GM12878 (cell line): ENCODE results near the gene SQSTM1. TPM values are rescaled to one million over a fixed set of nuclear protein-coding genes. Genes with fewer than 3 reads are reported as not detected.

Experiments
- ATAC-seq: fragments of 200-7000 bp; cut with Tn5 transposase; 3 replicates; pipeline ENCODE4 v1.9.1; 2020; ENCODE audit warnings: mild to moderate bottlenecking, moderate library complexity
- BruUV-seq: library from RNA; stranded (reverse); fragments of 400-500 nt; replicated peaks from 2 replicates; lab custom pipeline; 2021; lab: Mats Ljungman, UMichigan
- CTCF ChIA-PET: fragments of 300-600 bp; sonication (Branson Sonifier 250); formaldehyde crosslinking; extraction: SDS; loops from one replicate; lab custom pipeline; 2021; ENCODE audit warnings: inconsistent platforms; lab: Yijun Ruan, JAX
- POLR2A ChIA-PET: fragments of 350-600 bp; formaldehyde crosslinking; extraction: SDS; loops from one replicate; lab custom pipeline; 2021; ENCODE audit warnings: inconsistent platforms; lab: Charles Lee
- RAD21 ChIA-PET: fragments of 300-600 bp; sonication (Branson Sonifier 250); formaldehyde crosslinking; loops from one replicate; lab custom pipeline; 2023; ENCODE audit warnings: antibody characterized with exemption; ENCODE audit not compliant: unreplicated experiment; lab: Charles Lee
- SMC1A ChIA-PET: fragments of 300-600 bp; sonication (Branson Sonifier 250); formaldehyde crosslinking; loops from one replicate; lab custom pipeline; 2023; ENCODE audit not compliant: unreplicated experiment, uncharacterized antibody; lab: Charles Lee
- DNase-seq: peaks from one replicate; pipeline ENCODE4 v3.0.0-alpha.2; 2011; ENCODE audit warnings: low read depth, low spot score
- FAIRE-seq: peaks from 3 replicates; lab custom pipeline; 2011; peaks lifted over from hg19 to GRCh38; lab: Jason Lieb, UNC
- H2AFZ ChIP-seq: 2 replicates; pipeline ENCODE4 v1.6.0; 2011; ENCODE audit warnings: low read depth, low read length, control low read depth; ENCODE audit not compliant: control insufficient read depth
- H3K27ac ChIP-seq: 2 replicates; pipeline ENCODE4 v1.5.1; 2011; ENCODE audit warnings: control low read depth; ENCODE audit not compliant: control insufficient read depth, insufficient read depth
- H3K27me3 ChIP-seq, 2 experiments: replicated peaks in 1 of 2; 2 replicates each; pipeline versions ENCODE4 v1.6.0 to v1.6.1; 2011; ENCODE audit warnings: low read length in 1 of 2; ENCODE audit not compliant: control insufficient read depth in 2 of 2, insufficient read depth in 2 of 2
- H3K36me3 ChIP-seq, 2 experiments: 2 replicates each; pipeline ENCODE4 v1.5.1; 2011; ENCODE audit warnings: low read length in 1 of 2; ENCODE audit not compliant: control insufficient read depth in 2 of 2, insufficient read depth in 2 of 2
- H3K4me1 ChIP-seq: 2 replicates; pipeline ENCODE4 v1.6.1; 2011; ENCODE audit warnings: mild to moderate bottlenecking, low read length, moderate library complexity, mixed read lengths; ENCODE audit not compliant: control insufficient read depth, insufficient read depth
- H3K4me2 ChIP-seq: 2 replicates; pipeline ENCODE4 v1.6.0; 2011; ENCODE audit warnings: control low read depth; ENCODE audit not compliant: control insufficient read depth, insufficient read depth
- H3K4me3 ChIP-seq: fragments of 200-600 bp; sonication (generic); 2 replicates; pipeline ENCODE4 v1.5.1; 2016
- H3K79me2 ChIP-seq: 2 replicates; pipeline ENCODE4 v1.6.0; 2011; ENCODE audit warnings: low read length; ENCODE audit not compliant: control insufficient read depth, insufficient read depth
- H3K9ac ChIP-seq: 2 replicates; pipeline ENCODE4 v1.8.0; 2011; ENCODE audit warnings: low read length, control low read depth, mixed read lengths; ENCODE audit not compliant: control insufficient read depth, insufficient read depth
- H3K9me3 ChIP-seq: replicated peaks from 3 replicates; pipeline ENCODE4 v1.5.1; 2011; ENCODE audit warnings: mild to moderate bottlenecking, low read length; ENCODE audit not compliant: control insufficient read depth, insufficient read depth
- H4K20me1 ChIP-seq: 2 replicates; pipeline ENCODE4 v1.6.0; 2011; ENCODE audit not compliant: control insufficient read depth, insufficient read depth
- ATF2 ChIP-seq: IDR thresholded peaks from 2 replicates; pipeline ENCODE4 v1.6.1; 2012; ENCODE audit warnings: low read length, inconsistent platforms
- BCL11A ChIP-seq: IDR thresholded peaks from 2 replicates; pipeline ENCODE4 v1.6.1; 2011; ENCODE audit warnings: low read depth, low read length
- EED ChIP-seq: sonication (generic); IDR thresholded peaks from 2 replicates; pipeline ENCODE4 v1.6.1; 2016; ENCODE audit warnings: antibody characterized with exemption, low read depth
- HDAC6 ChIP-seq: fragments of 200-600 bp; sonication (generic); IDR thresholded peaks from one replicate; pipeline ENCODE4 v1.8.0; 2017; ENCODE audit warnings: antibody characterized with exemption; ENCODE audit not compliant: unreplicated experiment
- HDGF ChIP-seq: fragments of 450-650 bp; IDR thresholded peaks from 2 replicates; pipeline ENCODE4 v1.6.1; 2016; ENCODE audit warnings: antibody characterized with exemption
- IKZF1 ChIP-seq: fragments of 450-650 bp; conservative IDR thresholded peaks from 2 replicates; pipeline ENCODE4 v1.6.1; 2017; ENCODE audit warnings: antibody characterized with exemption, mild to moderate bottlenecking
- NFIC ChIP-seq: IDR thresholded peaks from 2 replicates; pipeline ENCODE4 v1.6.1; 2012; ENCODE audit warnings: low read depth, mild to moderate bottlenecking, inconsistent platforms, low read length, moderate library complexity
- SMAD1 ChIP-seq: fragments of 450-650 bp; IDR thresholded peaks from 2 replicates; pipeline ENCODE4 v1.6.1; 2018; ENCODE audit warnings: mild to moderate bottlenecking, low read depth; ENCODE audit not compliant: partially characterized antibody
- SMC3 ChIP-seq: IDR thresholded peaks from 2 replicates; pipeline ENCODE4 v1.6.1; 2011; ENCODE audit warnings: low read length, improper control_type of control experiment, borderline replicate concordance
- ZNF274 ChIP-seq: IDR thresholded peaks from one replicate; pipeline ENCODE4 v1.8.0; 2011; ENCODE audit not compliant: insufficient read length, insufficient read depth
- WGBS: methylation state at CpG from one replicate; pipeline ENCODE4 v1.1.6; 2016; ENCODE audit warnings: low lambda C conversion rate; ENCODE audit not compliant: insufficient replicate concordance, insufficient coverage; ENCODE audit errors: missing lambda C conversion rate; 5-methylcytosine and 5-hydroxymethylcytosine counted together
- in situ Hi-C: fragments of 300-500 bp; cut with MboI; formaldehyde crosslinking; loops from 9 replicates; pipeline ENCODE4 v1.14.3; 2018; ENCODE audit warnings: mixed read lengths
- intact Hi-C: fragments of 100-400 bp; cut with micrococcal nuclease; formaldehyde crosslinking; loops from one replicate; pipeline ENCODE4 v1.14.2; 2022; ENCODE audit not compliant: unreplicated experiment
- polyA plus RNA-seq, 11 experiments: library from polyadenylated mRNA; depleted of rRNA in 4 of 11; unstranded in 6 of 11; stranded (reverse) in 5 of 11; fragments of >200 nt; fragmentation: Nextera tagmentation in 4 of 11; fragmentation: Illumina TruSeq in 1 of 11; extraction: Ambion mirVana in 4 of 11; extraction: Trizol in 1 of 11; gene quantifications; 1 replicate in 1 of 11; 2 replicates in 10 of 11; pipeline versions ENCODE4 v1.2.1 to v1.2.3, GENCODE V29; 2011 to 2016; ENCODE audit warnings: inconsistent platforms in 2 of 11, missing spikeins in 2 of 11, low read depth in 1 of 11
- total RNA-seq, 4 experiments: library from RNA; depleted of rRNA in 3 of 4; stranded (reverse); fragments of >200 nt in 3 of 4; fragmentation: Illumina TruSeq in 1 of 4; extraction: Trizol in 1 of 4; gene quantifications; 2 replicates each; pipeline versions ENCODE4 v1.2.1 to v1.2.3, GENCODE V29; 2013 to 2021
- TF ChIP-seq, protein P1 (sequence below): IDR thresholded peaks from 2 replicates; pipeline ENCODE4 v1.6.1; 2012; ENCODE audit warnings: low read depth, low read length, improper control_type of control experiment

SQSTM1 gene
- total and polyA plus RNA-seq, 10 of the 15 experiments (the other 5 are each of a cell fraction or from before 2014, with no cell fraction given): 6.3 to 138 (median 62.1) TPM

DNA sequence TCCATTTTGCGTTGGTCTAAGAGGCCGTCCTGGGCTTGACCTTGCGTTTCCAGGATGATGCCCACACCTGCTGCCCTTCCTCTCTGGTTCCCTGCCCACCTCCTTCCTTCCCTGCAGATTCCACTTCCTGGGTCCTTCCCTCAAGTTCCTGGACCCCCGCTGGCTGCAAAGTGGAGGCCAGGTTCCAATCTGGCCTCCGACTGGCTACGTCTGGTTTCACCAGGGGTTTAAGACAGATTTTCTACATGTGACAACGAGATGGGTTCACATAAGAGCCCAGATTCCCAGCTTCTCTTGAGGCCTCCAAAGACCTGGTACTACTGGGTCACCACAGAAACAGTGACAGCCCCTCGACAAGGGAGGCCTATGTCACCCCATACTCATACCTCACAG lies 16.2 kb upstream of the SQSTM1 start:
- Histone ChIP-seq H3K27me3 (no peaks in the 10 kb centered on the region), H3K4me2 (peak overlapping the region; percentile 83), H3K27ac (no peak overlapping the region), H3K9me3 (no peaks in the 10 kb centered on the region), H3K9ac (peak overlapping the region; percentile 77), H3K4me3 (peak overlapping the region; percentile 80), H3K79me2 (peaks cover 31% of the 10 kb centered on the region), H3K36me3 (peaks cover 0 to 3% of the 10 kb centered on the region in 2 experiments; a peak in 2 of 4 replicates), H2AFZ (no peak overlapping the region), H3K4me1 (peaks cover 16% of the 10 kb centered on the region), H4K20me1 (no peaks in the 10 kb centered on the region)
- no TSS peak for BruUV-seq
- ChIA-PET RAD21 (no interaction called here), SMC1A (no interaction called here), CTCF (no interaction called here), POLR2A (interaction anchor here (0.9 kb wide), 1 partner anchor 48 kb away, joined by 3 read pairs; no protein-coding TSS in a partner anchor)
- FAIRE-seq: no peak
- no peak for DNase-seq
- ATAC-seq: no peak
- intact Hi-C loops: loop anchor here (2.0 kb wide), 1 partner anchor 54 kb away; the partner anchor contains the start of gene MRNIP
- in situ Hi-C loops: loop anchor here (5.0 to 25.0 kb wide), 2 partner anchors 108 to 1008 kb away; partner anchors contain the start of gene MGAT1
- WGBS: 97% methylated on average over 6 of the region's 8 CpGs
- TF ChIP-seq NFIC (no peak), HDGF (no peak), ATF2 (no peak), SMC3 (no peak), ZNF274 (no peak), IKZF1 (no peak), SMAD1 (no peak), BCL11A (no peak), EED (no peak), HDAC6 (no peak)
- TF ChIP-seq, protein P1, sequence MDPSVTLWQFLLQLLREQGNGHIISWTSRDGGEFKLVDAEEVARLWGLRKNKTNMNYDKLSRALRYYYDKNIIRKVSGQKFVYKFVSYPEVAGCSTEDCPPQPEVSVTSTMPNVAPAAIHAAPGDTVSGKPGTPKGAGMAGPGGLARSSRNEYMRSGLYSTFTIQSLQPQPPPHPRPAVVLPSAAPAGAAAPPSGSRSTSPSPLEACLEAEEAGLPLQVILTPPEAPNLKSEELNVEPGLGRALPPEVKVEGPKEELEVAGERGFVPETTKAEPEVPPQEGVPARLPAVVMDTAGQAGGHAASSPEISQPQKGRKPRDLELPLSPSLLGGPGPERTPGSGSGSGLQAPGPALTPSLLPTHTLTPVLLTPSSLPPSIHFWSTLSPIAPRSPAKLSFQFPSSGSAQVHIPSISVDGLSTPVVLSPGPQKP: no peak
